Karpas-422 (cell line): ENCODE data around the gene RPS3. TPM values are rescaled to one million over a fixed set of nuclear protein-coding genes. Genes with fewer than 3 reads are reported as not detected.

ENCODE experiments used
- DNase-seq: peaks from one replicate; pipeline ENCODE4 v3.0.0-alpha.2; 2015
- H2AFZ ChIP-seq: fragments of 200-600 bp; sonication (generic); 2 replicates; pipeline ENCODE4 v1.6.1; 2014; ENCODE audit warnings: antibody characterized with exemption, low read length, mixed read lengths
- H3K27ac ChIP-seq: fragments of 200-600 bp; sonication (generic); 2 replicates; pipeline ENCODE4 v1.5.1; 2014; ENCODE audit warnings: mild to moderate bottlenecking, low read length, moderate library complexity
- H3K27me3 ChIP-seq: fragments of 200-600 bp; sonication (generic); 2 replicates; pipeline ENCODE4 v1.6.1; 2014; ENCODE audit warnings: low read length, mixed read lengths
- H3K36me3 ChIP-seq: fragments of 200-600 bp; sonication (generic); 2 replicates; pipeline ENCODE4 v1.6.1; 2014; ENCODE audit warnings: low read length, mixed read lengths; ENCODE audit not compliant: insufficient read depth
- H3K4me1 ChIP-seq: fragments of 200-600 bp; sonication (generic); 2 replicates; pipeline ENCODE4 v1.6.1; 2014; ENCODE audit warnings: mild to moderate bottlenecking, low read length, mixed read lengths
- H3K4me2 ChIP-seq: fragments of 200-600 bp; sonication (generic); 2 replicates; pipeline ENCODE4 v1.6.1; 2014; ENCODE audit warnings: low read length, low read depth, mild to moderate bottlenecking; ENCODE audit not compliant: poor library complexity, severe bottlenecking
- H3K4me3 ChIP-seq: fragments of 200-600 bp; sonication (generic); 2 replicates; pipeline ENCODE4 v1.5.1; 2014; ENCODE audit warnings: mild to moderate bottlenecking, antibody characterized with exemption, low read length, mixed read lengths
- H3K79me2 ChIP-seq: fragments of 200-600 bp; sonication (generic); 2 replicates; pipeline ENCODE4 v1.6.1; 2014; ENCODE audit warnings: mild to moderate bottlenecking, low read length, mixed read lengths
- H3K9ac ChIP-seq: fragments of 200-600 bp; sonication (generic); 2 replicates; pipeline ENCODE4 v1.6.0; 2014; ENCODE audit warnings: low read length
- H3K9me2 ChIP-seq: fragments of 200-600 bp; sonication (generic), shearing (Covaris generic); replicated peaks from 2 replicates; pipeline ENCODE4 v1.6.0; 2014; ENCODE audit warnings: mild to moderate bottlenecking, low read length, moderate library complexity; ENCODE audit not compliant: insufficient read depth
- H3K9me3 ChIP-seq: fragments of 300-700, 200-600 bp; sonication (generic); 2 replicates; pipeline ENCODE4 v1.6.1; 2014; ENCODE audit warnings: low read length, mixed read lengths
- H4K20me1 ChIP-seq: fragments of 200-600 bp; sonication (generic); 2 replicates; pipeline ENCODE4 v1.6.1; 2014; ENCODE audit warnings: mild to moderate bottlenecking, antibody characterized with exemption, low read length, low read depth; ENCODE audit not compliant: insufficient read depth
- total RNA-seq: library from RNA; depleted of rRNA; stranded (reverse); fragments of >200 nt; shearing (Covaris generic); gene quantifications from 2 replicates; pipeline ENCODE4 v1.2.3, GENCODE V29; 2014; ENCODE audit warnings: low replicate concordance

The RPS3 gene
- total RNA-seq, 1 experiment from 2014 or later, result 2,332 TPM

GRCh38 chr11:75386942-75387630 is 12.2 kb upstream of the RPS3 start:
- Histone ChIP-seq H3K27me3 (no peaks in the 10 kb centered on the region), H3K79me2 (no peaks in the 10 kb centered on the region), H4K20me1 (no peaks in the 10 kb centered on the region), H3K9me3 (no peaks in the 10 kb centered on the region), H2AFZ (no peak overlapping the region), H3K4me2 (no peak overlapping the region), H3K4me1 (peaks cover 2% of the 10 kb centered on the region; the same call in 1 of the 2 replicates), H3K27ac (no peak overlapping the region), H3K4me3 (no peak overlapping the region), H3K36me3 (no peaks in the 10 kb centered on the region), H3K9ac (no peak overlapping the region), H3K9me2 (no peaks in the 10 kb centered on the region)
- no peak for DNase-seq

GRCh38 chr11:75387736-75388294 is 11.5 kb upstream of the RPS3 start:
- Histone ChIP-seq H2AFZ (no peak overlapping the region), H3K79me2 (no peaks in the 10 kb centered on the region), H3K4me2 (no peak overlapping the region), H3K36me3 (no peaks in the 10 kb centered on the region), H4K20me1 (no peaks in the 10 kb centered on the region), H3K4me1 (peaks cover 2% of the 10 kb centered on the region; the same call in 1 of the 2 replicates), H3K9me2 (no peaks in the 10 kb centered on the region), H3K9ac (no peak overlapping the region), H3K27me3 (no peaks in the 10 kb centered on the region), H3K27ac (no peak overlapping the region), H3K4me3 (no peak overlapping the region), H3K9me3 (no peaks in the 10 kb centered on the region)
- no peak for DNase-seq

- no peak overlapping the region for H3K9ac ChIP-seq
Measured at GRCh38 chr11:75388386-75389275, 10.7 kb upstream of the RPS3 start.

GRCh38 chr11:75389276-75389605 is 10.1 kb upstream of the RPS3 start:
- Histone ChIP-seq H3K27me3 (no peaks in the 10 kb centered on the region), H3K79me2 (no peaks in the 10 kb centered on the region), H3K4me1 (peaks cover 2% of the 10 kb centered on the region; the same call in 1 of the 2 replicates), H3K27ac (no peak overlapping the region), H3K4me2 (no peak overlapping the region), H3K36me3 (no peaks in the 10 kb centered on the region), H3K9me2 (no peaks in the 10 kb centered on the region), H3K9ac (no peak overlapping the region), H3K9me3 (no peaks in the 10 kb centered on the region), H3K4me3 (no peak overlapping the region), H2AFZ (no peak overlapping the region), H4K20me1 (no peaks in the 10 kb centered on the region)
- DNase-seq, result no peak

More at GRCh38 chr11:75388386-75389275, 10.7 kb upstream of the RPS3 start:
- DNase-seq, result peak; percentile 93
- Histone ChIP-seq H3K79me2 (no peaks in the 10 kb centered on the region), H3K27ac (no peak overlapping the region), H3K4me1 (peaks cover 2% of the 10 kb centered on the region; the same call in 1 of the 2 replicates), H3K9me2 (no peaks in the 10 kb centered on the region), H3K4me2 (no peak overlapping the region), H3K4me3 (no peak overlapping the region), H3K36me3 (no peaks in the 10 kb centered on the region), H2AFZ (no peak overlapping the region), H3K27me3 (no peaks in the 10 kb centered on the region), H4K20me1 (no peaks in the 10 kb centered on the region), H3K9me3 (no peaks in the 10 kb centered on the region)

DNA sequence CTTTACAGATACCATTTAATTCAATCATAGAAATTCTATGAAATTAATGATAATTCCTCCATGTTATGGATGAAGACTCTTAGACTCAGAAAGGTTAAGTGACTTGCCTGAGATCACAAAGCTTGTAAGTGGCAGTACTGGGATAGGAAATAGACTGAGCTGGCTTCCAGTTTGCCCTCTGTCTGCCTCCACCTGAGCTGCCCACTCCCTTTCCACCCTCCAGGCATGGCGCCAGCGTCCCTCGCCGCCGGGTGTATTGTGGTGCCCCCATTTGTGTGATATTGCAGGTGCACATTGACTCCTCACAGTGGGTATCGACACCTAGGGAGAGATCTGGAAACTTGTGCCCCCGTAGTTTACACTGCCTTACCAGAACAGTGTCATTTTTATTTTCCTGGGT is 9.4 kb upstream of the RPS3 start:
- Histone ChIP-seq H3K4me2 (no peak overlapping the region), H3K9ac (no peak overlapping the region), H3K36me3 (no peaks in the 10 kb centered on the region), H2AFZ (no peak overlapping the region), H3K4me1 (peaks cover 2% of the 10 kb centered on the region; the same call in 1 of the 2 replicates), H3K27ac (no peak overlapping the region), H3K27me3 (no peaks in the 10 kb centered on the region), H3K9me2 (no peaks in the 10 kb centered on the region), H3K79me2 (no peaks in the 10 kb centered on the region), H3K9me3 (no peaks in the 10 kb centered on the region), H4K20me1 (no peaks in the 10 kb centered on the region), H3K4me3 (no peak overlapping the region)
- DNase-seq, result no peak

GRCh38 chr11:75394085-75394840 is 5.1 kb upstream of the RPS3 start:
- DNase-seq, result no peak
- no peaks in the 10 kb centered on the region for H4K20me1 ChIP-seq
- no peaks in the 10 kb centered on the region for H3K36me3 ChIP-seq
- no peaks in the 10 kb centered on the region for H3K9me2 ChIP-seq
- no peak overlapping the region for H3K4me2 ChIP-seq
- H3K79me2 ChIP-seq, result no peaks in the 10 kb centered on the region
- H3K9ac ChIP-seq, result no peak overlapping the region
- H3K27ac ChIP-seq, result no peak overlapping the region
- no peaks in the 10 kb centered on the region for H3K27me3 ChIP-seq
- H2AFZ ChIP-seq, result no peak overlapping the region
- H3K9me3 ChIP-seq, result no peaks in the 10 kb centered on the region
- H3K4me3 ChIP-seq, result no peak overlapping the region
- peaks cover 8% of the 10 kb centered on the region for H3K4me1 ChIP-seq

DNA sequence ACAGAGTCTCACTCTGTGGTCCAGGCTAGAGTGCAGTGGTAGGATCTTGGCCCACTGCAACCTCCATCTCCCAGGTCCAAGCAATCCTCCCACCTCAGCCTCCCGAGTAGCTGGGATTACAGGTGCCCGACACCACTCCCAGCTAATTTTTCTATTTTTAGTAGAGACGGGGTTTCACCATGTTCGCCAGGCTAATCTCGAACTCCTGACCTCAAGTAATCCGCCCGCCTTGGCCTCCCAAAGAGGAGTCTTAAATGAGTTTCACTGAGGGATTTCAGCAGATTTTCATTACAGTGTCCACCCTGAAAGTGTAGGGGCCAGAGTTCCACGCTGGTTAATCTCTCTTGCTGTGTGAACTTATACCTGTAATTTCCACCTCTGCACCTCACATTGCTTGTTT is 412 bp upstream of the RPS3 start:
- Histone ChIP-seq H3K79me2 (peaks cover 46% of the 10 kb centered on the region), H3K4me3 (peak overlapping the region; percentile 86; the same call in 1 of the 2 replicates), H3K9me2 (no peaks in the 10 kb centered on the region), H3K4me1 (peaks cover 38% of the 10 kb centered on the region), H3K27me3 (no peaks in the 10 kb centered on the region), H3K9ac (no peak overlapping the region), H4K20me1 (peaks cover 44% of the 10 kb centered on the region), H3K9me3 (no peaks in the 10 kb centered on the region), H2AFZ (peak overlapping the region; percentile 64; the same call in 1 of the 2 replicates), H3K27ac (no peak overlapping the region), H3K4me2 (peak overlapping the region; percentile 9), H3K36me3 (peaks cover 42% of the 10 kb centered on the region)
- DNase-seq, result no peak
